GM18519 (cell line): ENCODE results near the gene KCNA10.

Experiments used
- ATAC-seq: cut with Tn5 transposase; IDR thresholded peaks from one replicate; pipeline ENCODE4 v1.9.1; 2021; ENCODE audit warnings: mild to moderate bottlenecking, moderate library complexity; ENCODE audit not compliant: unreplicated experiment, low FRiP score

Gene KCNA10

DNA sequence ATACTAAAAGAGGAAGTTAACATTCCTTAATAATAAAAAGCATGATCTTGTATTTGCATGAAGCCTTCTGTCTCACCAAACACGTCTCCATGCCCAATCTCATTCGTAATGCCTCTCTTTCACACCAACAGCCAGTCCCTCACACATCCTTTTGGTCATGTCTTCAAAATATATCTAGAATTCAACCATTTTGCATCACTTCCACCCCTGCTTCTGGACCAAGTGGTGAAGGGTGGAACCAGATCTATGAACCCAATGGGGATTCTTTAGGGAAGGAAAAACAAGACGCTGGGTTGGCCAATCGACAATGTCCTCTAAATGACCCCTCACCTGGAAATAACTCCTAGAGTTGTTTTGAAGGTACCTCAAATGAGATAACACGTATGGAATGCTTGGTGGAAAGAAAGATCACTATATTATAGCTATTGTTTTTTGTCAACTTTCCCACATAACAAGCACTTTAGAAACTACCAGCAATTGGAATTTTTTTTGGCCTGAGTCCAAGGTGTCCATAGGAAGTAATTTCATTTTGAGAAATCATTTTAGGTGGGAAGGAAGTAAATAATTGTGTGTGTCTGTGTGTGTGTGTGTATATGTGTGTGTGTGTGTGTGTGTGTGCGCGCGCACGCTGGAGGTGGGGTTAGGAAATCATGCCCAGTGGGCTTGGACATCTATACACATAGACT lies at the start of gene KCNA10:
Gene KCNA10 (minus strand): TSS at position 51 of the 686 bp plus-strand sequence. CDS start 388 bp downstream, outside the sequence.
- no peak for ATAC-seq

DNA sequence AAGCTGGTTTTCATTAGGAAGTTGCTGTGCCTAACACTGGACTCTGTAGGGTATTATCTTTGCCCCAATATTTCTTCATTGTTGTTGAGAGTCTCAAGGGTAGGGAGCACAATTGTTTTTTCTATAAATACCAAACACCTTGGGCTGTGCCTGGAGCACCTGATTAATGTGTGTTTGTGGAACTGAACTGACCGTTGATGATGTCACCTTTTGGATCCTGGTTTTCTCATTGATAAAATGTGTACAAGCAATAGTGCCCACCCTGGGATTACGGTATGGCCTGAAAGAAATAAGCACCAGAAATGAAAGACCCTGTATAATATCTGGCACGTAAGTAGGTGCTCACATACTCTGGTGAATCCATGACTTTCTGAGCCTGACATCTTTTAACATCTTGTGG lies 47.9 kb upstream of the KCNA10 start:
- no peak for ATAC-seq

DNA sequence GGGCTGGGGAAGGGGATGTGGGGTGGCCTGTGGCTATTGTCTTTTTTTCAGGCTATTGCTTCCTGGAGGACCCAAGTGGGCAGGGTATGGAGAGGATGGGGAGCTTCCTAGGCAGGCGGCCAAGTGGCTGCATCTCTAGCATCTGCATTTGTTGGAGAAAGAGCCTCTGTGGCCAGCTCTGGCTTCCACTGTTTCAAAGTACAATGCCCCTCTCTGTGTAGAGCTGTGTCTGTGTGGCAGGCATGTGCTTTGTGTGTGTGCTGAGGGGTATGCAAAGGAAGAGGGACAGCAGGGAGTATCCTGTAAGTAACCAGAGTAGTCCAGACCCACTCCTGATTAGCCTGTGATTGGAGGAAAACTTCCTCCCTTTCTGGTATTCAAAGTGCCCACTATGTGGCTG lies 46.6 kb upstream of the KCNA10 start:
- no peak for ATAC-seq

DNA sequence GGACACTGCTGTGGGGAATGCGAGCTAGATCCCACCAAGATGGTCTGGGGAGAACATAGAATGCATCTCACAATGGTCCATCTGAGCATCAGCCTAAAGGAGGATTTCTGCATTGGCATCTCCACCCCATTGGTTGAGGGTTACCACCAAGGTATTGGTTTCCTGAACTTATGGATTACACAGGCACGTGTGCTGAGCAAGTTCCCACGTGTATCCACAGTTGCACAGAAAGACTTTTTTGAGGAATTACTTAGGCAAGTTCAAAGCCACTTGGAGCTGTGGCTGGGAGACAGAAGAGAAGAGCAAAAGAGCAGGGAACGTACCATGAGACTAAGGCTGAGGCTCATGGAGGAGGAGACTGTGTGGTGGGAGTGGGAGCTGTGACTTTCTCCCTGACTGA lies 44.1 kb upstream of the KCNA10 start:
- ATAC-seq = no peak

DNA sequence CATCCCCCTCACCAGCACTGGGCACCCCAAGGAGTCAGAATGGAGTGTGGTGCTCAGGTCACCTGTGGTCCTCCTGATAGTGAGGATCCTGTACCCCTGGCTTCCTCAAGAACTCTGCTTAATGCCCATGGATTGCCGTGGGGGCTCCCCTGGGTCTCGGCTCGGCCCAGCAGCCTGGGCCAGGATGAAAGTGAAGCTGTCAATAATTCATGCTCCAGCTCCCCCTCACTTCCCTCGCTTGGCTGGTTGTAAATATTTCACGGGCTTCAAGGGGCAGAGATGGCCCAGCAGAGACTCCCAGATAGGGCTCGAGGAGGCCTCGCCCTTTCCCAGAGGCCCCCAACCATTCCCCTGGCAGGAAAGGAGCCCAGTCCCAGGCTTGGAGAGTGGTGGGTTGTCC lies 42.6 kb upstream of the KCNA10 start:
- no peak for ATAC-seq

DNA sequence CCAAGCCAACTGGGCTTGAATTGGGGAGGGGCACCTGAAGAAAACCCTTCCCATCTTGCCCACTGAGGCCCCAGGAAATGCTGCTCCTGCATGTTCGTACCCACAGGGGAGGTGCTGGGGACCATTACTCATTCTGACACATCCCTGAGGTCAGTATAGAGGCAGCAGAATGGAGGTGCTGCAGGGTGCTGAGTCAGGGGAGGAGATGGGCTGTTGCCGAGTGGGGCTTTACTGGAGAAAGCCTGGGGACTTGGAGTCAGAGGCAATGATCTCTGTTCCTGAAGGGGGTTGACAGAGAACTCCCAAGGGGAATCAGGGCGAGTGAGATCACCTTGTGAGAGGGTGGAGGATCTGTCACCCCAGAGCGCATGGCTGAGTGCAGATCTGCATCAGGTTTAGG lies 40.2 kb upstream of the KCNA10 start:
- no peak for ATAC-seq

DNA sequence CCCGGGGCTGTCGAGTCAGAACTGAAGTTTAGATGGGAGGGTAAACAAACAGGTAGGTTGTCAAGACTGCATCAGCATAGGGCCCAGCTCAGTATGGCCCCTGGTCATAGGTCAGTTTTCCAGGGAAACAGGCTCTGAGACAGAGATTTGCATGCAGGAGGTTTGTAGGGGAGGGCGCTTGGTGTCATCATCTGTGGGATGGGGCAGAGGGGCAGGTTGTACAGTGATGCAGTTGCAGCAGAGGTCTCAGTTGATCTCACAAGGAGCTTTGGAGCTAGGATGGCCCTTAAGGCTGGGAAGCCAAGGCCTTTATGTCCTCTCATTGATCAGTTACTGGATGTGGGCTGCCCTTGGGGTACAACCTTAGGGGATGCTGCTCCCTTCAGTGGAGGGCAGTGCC lies 38.5 kb upstream of the KCNA10 start:
- ATAC-seq = no peak

DNA sequence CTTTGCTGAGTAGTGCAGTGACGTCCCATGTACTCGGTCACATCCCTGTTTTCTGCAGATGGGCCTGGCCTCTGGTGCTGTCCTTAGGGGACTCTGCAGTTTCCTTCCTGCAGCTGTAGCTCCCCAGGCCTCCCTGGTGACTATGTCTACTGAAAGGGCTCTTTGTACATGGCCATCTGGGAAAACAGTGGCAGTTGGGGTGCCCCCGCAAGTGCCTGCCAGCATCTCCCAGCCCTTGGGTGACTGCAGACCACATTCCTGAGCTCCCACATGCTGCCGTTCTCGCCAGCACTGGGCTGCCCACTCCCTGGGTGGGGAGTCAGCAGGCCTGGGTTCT lies 37.5 kb upstream of the KCNA10 start:
- ATAC-seq = no peak

DNA sequence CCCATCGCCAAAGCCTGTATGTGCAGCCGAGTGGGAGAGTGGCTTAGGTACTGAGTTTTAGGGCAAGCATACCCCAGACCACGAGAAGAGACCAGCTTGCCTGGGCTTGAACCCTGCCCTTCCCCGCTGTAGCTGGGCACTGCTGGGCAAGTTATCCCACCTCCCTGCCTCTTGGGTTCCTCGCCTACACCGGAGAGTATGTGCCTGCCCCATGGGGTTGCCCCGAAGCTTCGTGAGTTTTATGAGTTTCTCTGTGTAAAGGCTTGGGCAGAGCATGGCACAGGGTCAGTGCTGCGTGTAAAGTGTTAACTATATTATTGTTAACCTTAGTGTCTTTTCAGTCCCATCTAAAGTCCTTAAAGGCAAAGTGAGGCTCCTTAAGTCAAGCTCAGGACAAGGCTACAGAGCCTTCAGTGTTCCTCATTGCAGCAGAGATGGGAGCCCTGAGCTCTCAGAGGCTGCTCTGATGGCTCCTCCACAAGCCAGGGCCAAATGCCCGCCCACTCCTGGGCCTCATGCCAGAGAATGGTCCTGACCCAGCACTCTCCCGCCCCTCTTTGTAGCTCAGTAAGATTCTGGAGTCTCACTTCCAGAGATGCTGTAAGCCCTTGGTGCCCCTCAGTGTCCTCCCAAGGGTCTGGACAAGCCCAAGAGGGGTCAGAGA lies 37.0 kb upstream of the KCNA10 start:
- no peak for ATAC-seq

DNA sequence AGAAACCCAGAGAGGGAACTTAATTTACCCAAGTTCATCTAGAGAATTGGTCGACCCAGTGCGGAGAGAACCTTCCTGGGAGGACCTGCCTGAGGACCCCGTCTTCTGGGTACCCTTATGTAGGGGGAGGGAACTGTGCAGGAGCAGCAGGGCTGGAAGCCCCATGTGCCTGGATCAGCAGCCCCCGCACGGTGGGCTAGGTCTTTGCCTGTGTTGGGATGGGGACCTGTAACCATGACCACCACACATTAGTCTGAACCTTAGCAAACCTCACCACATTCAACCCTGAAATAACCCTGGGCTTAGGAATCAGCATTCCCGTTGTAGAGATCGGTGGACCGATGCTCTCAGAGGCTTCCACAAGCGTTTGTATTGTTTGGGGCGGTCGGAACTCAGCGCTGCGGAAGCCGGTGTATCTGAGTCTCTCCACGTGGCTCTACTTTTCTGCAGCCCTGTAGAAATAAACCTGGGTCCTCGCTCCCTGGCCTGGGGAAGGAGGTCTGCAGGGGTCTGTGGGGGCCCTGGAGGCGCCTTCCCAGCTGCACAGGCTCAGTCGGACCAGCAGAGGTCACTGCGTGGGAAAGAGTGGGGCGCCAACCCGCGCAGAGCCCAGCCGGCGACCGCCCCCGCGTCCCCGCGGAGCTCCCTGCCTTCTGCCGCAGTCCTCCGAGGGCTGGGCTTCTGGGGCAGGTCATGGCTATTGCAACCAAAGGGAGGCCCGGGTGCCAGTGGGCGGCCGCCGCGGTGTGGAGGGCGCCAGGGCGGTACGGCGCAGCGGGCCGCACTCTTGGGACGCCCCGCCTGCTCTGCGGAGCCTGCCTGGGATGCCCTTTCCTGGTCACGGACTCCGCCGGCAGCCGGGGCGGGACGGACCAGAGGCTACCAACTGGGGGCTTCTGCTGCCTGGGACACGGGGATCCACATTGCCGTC lies 36.2 kb upstream of the KCNA10 start:
- ATAC-seq = no peak

DNA sequence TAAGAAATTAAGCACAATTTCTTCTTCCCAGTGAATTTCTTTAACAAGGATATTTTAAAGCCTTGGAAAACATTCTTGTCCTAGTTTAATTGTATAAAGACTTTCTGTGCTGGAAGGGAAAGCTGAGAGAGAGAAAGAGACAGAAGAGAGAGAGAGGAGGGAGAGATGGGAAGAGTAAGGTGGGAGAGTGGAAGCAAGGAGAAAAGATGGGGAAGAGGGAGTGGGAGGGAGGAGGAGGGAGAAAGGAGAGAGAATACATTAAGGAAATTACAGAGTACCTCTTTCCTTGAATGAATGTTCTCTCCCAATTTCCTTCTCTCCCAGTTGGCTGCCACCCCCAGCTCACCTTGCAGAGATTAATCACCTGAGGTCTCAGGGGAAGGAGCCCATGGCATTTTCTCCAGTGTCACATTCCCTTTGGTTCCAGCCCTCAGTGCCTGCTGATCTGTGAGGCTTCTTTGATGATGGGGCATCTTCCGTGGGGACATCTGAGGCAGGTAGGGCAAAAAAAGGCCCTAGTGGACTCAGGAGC lies 32.4 kb upstream of the KCNA10 start:
- no peak for ATAC-seq

DNA sequence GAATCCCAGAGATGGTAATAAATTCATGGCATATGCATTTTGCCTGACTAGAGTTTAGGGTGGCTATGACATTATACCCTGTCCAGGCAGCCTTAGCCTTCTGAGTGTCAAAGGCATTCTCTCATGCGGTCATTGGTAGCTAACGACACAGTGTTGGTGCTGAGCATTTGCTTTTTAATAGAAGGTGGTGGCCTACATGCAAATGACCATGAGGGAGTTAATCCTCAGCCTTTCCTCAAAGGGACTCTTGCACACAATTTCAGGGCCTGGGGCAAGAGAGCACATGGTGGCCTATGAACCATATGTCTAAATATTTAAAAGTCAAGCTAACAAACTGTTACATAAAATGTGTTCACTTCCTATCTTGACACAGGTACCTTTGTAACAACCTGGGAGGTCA lies 30.9 kb upstream of the KCNA10 start:
- no peak for ATAC-seq

DNA sequence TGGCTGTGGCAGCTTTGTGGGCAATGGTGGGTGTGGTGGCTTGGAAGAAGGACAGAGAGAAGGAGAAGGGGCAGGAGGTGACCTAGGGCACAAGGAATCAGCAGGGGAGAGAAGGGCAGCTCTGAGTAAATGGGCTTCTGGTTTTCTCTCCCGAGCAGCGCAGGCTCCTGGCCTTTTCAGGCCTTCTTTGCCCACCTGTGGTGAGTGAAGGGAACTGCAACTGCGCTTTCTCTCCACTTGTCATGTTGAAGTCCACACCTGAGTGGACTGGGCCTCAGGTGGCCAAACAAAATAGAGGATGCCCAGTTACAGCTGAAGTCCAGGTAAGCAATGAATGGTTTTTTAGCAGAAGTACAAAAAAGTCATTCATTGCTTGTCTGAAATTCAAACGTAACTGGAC lies 29.4 kb upstream of the KCNA10 start:
- no peak for ATAC-seq

DNA sequence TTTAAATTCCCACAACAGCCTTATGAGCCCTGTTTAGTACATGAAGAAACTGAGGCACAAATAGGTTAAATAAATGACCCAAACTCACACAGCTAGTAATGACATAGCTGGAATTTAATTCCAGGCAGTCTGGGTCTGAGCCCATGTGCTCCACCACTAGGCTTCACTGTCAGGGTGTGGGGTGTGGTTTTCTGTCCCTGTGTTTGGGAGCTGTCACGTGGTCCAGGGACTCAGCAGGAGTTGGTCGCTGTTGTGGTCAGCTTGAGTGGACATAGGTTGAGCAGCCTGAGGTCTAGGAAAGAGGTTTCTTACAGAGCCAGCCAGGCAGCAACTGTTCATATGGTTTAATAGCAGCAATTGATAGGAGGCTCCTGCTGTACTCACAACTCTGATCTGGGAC lies 28.0 kb upstream of the KCNA10 start:
- no peak for ATAC-seq

DNA sequence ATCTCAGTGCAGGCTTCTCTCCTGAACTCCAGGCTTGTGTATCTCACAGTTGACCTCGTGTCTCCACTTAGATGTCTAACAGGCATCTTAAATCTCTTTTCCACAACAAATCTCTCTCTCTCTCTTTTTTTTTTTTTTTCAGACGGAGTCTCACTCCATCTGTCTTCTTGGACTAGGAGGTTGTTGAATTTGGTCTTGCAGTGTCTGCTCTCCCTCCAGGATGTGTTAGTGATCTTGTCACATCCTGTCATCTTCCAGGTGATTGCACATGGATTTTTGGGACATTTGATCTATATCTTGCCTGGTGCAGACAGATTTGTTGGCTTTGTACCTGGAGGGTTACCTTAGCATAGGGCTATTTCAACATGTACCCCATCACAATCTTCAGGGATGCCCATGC lies 26.5 kb upstream of the KCNA10 start:
- no peak for ATAC-seq

DNA sequence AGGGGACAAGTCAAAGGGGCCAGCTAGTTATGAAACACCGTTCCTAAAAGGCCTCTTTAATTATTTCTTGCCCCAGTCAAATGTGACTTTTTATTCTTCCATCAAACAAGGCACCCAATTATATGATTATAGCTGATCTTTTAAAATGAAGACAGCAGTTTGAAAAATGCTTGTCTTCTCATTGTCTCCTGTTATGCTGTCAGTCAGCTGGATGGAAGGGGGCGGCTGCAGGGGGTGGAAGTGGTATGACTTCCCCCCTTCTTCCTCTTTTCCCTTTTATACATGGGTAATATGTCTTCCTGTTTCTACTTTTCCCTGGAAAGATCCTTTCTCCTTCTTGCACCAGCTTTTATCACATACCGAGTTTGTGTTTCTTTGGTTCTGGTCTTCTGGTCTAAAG lies 25.8 kb upstream of the KCNA10 start:
- no peak for ATAC-seq

DNA sequence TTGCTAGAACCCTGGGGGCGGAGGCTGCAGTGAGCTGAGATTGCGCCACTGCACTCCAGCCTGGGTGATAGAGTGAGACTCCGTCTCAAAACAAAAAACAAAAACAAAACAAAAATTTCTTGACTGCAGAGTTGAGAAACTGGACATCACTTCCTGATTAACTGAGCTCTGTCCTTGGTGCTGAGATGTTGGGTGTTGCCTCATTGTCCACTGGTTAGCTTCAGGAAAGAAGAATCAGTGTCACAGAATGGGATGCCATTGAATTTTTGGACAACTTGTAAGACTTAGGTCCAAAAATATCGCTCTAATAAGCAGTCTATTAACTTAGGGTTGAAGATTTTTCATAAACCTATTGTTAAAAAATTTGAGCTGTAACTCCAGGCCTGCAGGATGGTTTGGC lies 23.8 kb upstream of the KCNA10 start:
- ATAC-seq = no peak

DNA sequence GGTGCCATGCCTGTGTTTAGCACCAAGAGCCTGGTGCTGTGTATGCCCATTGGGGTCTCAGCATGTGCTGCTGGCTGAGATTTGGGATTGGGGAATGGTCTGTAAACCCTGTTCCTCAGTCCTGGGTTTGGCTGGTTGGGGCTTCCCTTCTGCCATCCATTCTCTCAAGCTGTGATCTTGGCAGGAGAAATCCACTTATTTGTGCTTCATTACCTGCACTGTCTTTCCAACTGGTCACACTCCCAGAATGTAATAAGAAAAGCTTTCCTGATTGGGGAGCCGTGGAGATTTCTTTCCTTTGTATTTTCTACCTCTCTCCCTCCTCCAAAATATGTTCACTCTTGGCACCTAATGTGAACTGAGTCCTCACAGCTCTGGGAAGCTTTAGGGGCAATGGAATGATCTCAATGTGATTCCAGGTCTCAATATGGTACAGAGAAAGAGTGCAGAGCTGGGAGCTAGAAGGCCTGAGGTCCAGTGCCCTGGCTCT lies 23.0 kb upstream of the KCNA10 start:
- no peak for ATAC-seq

DNA sequence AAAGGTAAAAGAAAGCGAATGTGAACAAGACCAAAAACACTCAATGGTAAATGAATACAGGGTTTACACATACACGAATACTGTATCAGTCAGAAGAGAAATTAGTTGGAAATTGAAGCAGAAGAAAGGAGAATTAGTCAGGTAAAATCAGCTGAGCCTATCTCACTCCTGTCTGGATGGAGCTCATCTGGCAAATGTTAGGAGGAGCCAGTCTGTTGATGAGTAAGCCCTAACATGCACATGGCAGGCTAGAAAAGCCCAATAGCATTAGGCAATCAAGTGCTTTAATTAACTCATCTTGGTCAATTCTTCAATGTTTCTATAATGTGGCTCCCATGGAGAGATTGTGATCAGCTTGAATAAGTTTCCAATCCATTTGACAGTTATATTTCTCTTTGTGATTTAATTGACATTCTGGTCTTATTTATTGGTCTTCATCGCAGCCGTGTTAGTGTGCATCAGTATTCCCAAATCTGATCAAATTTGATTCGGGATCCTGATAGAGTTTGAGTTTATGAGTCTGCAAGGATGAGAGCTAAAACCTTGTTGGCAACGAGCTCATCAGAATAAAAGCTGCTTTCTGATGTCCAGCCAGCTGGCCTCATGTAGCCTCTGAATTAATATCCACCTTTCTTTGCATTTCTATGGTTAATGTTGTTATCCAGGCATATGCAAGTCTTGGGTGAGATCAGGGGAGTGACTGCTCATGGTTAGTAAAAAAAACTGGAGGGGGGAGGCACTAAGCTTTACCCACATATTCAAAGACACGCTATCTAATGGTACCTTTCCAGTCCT lies 22.1 kb upstream of the KCNA10 start:
- ATAC-seq = no peak

DNA sequence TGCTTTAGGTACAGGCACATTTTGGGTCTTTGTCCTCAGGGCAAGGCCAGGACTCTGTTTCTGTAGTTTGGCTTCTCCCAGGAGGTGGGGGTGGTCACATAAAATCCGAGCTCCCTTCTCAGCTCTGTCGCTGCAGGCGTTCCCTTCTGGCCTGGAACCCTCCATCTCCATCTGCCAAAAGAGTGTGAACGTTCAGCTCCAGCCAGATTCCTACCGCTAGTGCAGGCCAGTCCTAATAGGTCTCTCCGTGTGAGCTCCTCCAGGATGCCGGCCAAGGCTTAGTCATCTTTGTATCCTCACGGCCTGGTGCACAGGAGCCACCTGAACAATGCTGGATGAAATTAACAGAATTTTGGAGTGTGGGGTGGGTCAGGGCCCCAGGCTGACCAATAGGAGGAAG lies 19.9 kb upstream of the KCNA10 start:
- ATAC-seq = no peak
